Activated naive CD8-positive, alpha-beta T cell treated with anti-CD3 and anti-CD28 coated beads, Interleukin-2, amount 10 ng/mL, durations not matched to agents 7 days and 5 days (primary cell): ENCODE measurements around the gene THSD4. TPM values are rescaled to one million over a fixed set of nuclear protein-coding genes. Genes with fewer than 3 reads are reported as not detected.
"Not testable (repeated sequence)": the region's sequence is repeated elsewhere in the genome, so short reads cannot be mapped to it uniquely, and the experiment has no call there.

Source experiments
- ATAC-seq: fragments of 150-1000 bp; cut with Tn5 transposase; one replicate; pipeline ENCODE4 v1.10.0; 2021; ENCODE audit warnings: low read depth, moderate library complexity
- POLR2A ChIA-PET: fragments of 350-600 bp; sonication (Branson Sonifier 250); formaldehyde crosslinking; loops from one replicate; lab custom pipeline; 2021; ENCODE audit warnings: antibody characterized with exemption; lab: Charles Lee
- DNase-seq: peaks from one replicate; pipeline ENCODE4 v3.0.0; 2021
- H3K27ac Mint-ChIP-seq: one replicate; pipeline ENCODE4 v1.8.0; 2022; ENCODE audit warnings: mild to moderate bottlenecking, mixed read lengths
- H3K27me3 Mint-ChIP-seq: one replicate; pipeline ENCODE4 v1.8.0; 2022; ENCODE audit warnings: mild to moderate bottlenecking, moderate library complexity, mixed read lengths
- H3K36me3 Mint-ChIP-seq: one replicate; pipeline ENCODE4 v1.8.0; 2021; ENCODE audit warnings: mild to moderate bottlenecking, mixed read lengths
- H3K4me1 Mint-ChIP-seq: one replicate; pipeline ENCODE4 v1.8.0; 2021; ENCODE audit warnings: mixed read lengths
- H3K4me3 Mint-ChIP-seq: one replicate; pipeline ENCODE4 v1.8.0; 2022; ENCODE audit warnings: mild to moderate bottlenecking, moderate library complexity, mixed read lengths
- H3K9me3 Mint-ChIP-seq: one replicate; pipeline ENCODE4 v1.8.0; 2021; ENCODE audit warnings: mixed read lengths
- total RNA-seq, 2 experiments: library from RNA; stranded (reverse); gene quantifications; one replicate each; pipeline ENCODE4 v1.2.3, GENCODE V29; 2021

THSD4 gene
- total RNA-seq, 2 experiments from 2014 or later = not detected

- Mint-ChIP-seq H3K4me1 (no peaks in the 10 kb centered on the region), H3K36me3 (no peaks in the 10 kb centered on the region), H3K27ac (no peak overlapping the region), H3K9me3 (no peaks in the 10 kb centered on the region), H3K27me3 (no peaks in the 10 kb centered on the region), H3K4me3 (no peak overlapping the region)
- no peak for ATAC-seq
- no peak for DNase-seq
- POLR2A ChIA-PET = no interaction called here
Observed at GRCh38 chr15:71202712-71203111, 87.4 kb downstream of the THSD4 start.

GRCh38 chr15:71203586-71204474, 88.6 kb downstream of the THSD4 start:
- Mint-ChIP-seq H3K4me3 (no peak overlapping the region), H3K27me3 (no peaks in the 10 kb centered on the region), H3K36me3 (no peaks in the 10 kb centered on the region), H3K27ac (no peak overlapping the region), H3K4me1 (no peaks in the 10 kb centered on the region), H3K9me3 (no peaks in the 10 kb centered on the region)
- POLR2A ChIA-PET = no interaction called here
- DNase-seq = no peak
- no peak for ATAC-seq

- no peak overlapping the region for H3K4me3 Mint-ChIP-seq
- no peak for DNase-seq
- no peaks in the 10 kb centered on the region for H3K4me1 Mint-ChIP-seq
- no peaks in the 10 kb centered on the region for H3K36me3 Mint-ChIP-seq
- H3K27me3 Mint-ChIP-seq = no peaks in the 10 kb centered on the region
- no peak for ATAC-seq
- POLR2A ChIA-PET = no interaction called here
- H3K9me3 Mint-ChIP-seq = no peaks in the 10 kb centered on the region
- no peak overlapping the region for H3K27ac Mint-ChIP-seq
Observed at GRCh38 chr15:71207141-71207540, 91.9 kb downstream of the THSD4 start.

DNA sequence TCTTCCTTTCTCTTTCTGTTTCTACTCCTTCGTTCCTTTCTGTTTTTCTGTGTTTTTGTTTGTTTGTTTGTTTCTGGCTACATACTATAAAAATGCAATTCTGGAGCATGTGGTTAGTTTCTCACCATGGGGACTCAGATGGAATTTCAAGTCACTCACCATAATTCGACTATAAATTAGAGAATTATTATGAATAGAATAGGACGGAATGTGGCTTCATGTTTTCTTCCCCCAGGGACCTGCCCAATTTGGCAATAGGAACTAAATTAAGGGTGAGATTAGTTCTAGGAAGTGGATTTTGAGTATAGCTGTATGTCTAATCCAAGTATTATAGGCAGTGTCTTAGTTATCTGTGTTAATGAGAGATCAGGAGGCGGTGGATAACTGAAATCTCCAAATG, 96.9 kb downstream of the THSD4 start:
- POLR2A ChIA-PET = no interaction called here
- no peaks in the 10 kb centered on the region for H3K9me3 Mint-ChIP-seq
- no peak for ATAC-seq
- no peak for DNase-seq
- H3K36me3 Mint-ChIP-seq = no peaks in the 10 kb centered on the region
- peaks cover 5% of the 10 kb centered on the region for H3K27me3 Mint-ChIP-seq
- no peak overlapping the region for H3K27ac Mint-ChIP-seq
- H3K4me3 Mint-ChIP-seq = no peak overlapping the region
- H3K4me1 Mint-ChIP-seq = no peaks in the 10 kb centered on the region

DNA sequence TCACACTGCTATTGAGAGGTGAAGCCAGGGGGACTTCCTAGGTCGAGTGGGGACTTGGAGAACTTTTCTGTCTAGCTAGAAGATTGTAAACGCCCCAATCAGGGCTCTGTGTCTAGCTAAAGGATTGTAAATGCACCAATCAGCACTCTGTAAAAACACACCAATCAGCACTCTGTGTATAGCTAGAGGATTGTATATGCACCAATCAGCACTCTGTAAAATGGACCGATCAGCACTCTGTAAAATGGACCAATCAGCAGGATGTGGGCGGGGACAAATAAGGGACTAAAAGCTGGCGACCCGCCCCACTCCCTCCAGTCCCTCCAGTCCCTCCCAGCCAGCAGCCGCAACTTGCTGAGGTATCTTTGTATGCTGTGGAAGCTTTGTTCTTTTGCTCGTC, 98.7 kb downstream of the THSD4 start:
- ATAC-seq, POLR2A ChIA-PET, H3K9me3 Mint-ChIP-seq, H3K36me3 Mint-ChIP-seq, H3K4me1 Mint-ChIP-seq, H3K27ac Mint-ChIP-seq, DNase-seq, H3K4me3 Mint-ChIP-seq, H3K27me3 Mint-ChIP-seq: not testable (repeated sequence)

- DNase-seq (no peak), ATAC-seq (no peak)
- Mint-ChIP-seq H3K27me3 (peaks cover 5% of the 10 kb centered on the region), H3K27ac (no peak overlapping the region), H3K4me3 (no peak overlapping the region), H3K4me1 (no peaks in the 10 kb centered on the region), H3K9me3 (no peaks in the 10 kb centered on the region), H3K36me3 (no peaks in the 10 kb centered on the region)
- POLR2A ChIA-PET = no interaction called here
Observed at GRCh38 chr15:71215126-71215894, 100.0 kb downstream of the THSD4 start.

DNA sequence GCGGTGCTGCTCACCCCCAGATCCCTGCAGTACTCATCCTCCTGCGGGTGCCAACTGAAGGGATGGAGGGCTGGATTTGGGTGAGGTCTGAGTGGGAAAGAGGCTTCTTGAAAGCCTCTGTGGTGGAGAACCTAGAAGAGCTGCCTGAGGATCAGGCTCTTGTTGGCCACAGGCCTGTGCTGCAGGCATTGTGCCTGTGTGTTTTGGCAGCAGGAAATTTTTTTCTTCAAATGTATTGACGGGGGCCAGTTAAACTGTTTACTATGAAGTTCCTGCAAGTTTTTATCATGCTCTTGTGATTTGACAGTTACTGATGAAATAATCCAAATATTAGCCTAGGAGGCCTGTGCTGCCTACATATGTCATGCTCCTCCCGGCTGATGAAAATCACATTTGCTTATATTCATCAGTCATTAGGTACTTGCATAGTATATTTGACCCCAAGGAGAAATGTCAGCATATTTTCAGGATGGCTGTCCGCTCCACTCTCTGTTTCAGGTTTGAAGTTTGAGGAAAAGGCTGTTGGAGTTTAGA, 103.1 kb downstream of the THSD4 start:
- H3K27me3 Mint-ChIP-seq = peaks cover 5% of the 10 kb centered on the region
- no peak overlapping the region for H3K27ac Mint-ChIP-seq
- no peaks in the 10 kb centered on the region for H3K36me3 Mint-ChIP-seq
- no peak overlapping the region for H3K4me3 Mint-ChIP-seq
- ATAC-seq (no peak), DNase-seq (no peak)
- H3K9me3 Mint-ChIP-seq = no peaks in the 10 kb centered on the region
- POLR2A ChIA-PET = no interaction called here
- no peaks in the 10 kb centered on the region for H3K4me1 Mint-ChIP-seq

- no peak overlapping the region for H3K27ac Mint-ChIP-seq
- no peak overlapping the region for H3K4me3 Mint-ChIP-seq
- no peaks in the 10 kb centered on the region for H3K9me3 Mint-ChIP-seq
- ATAC-seq = no peak
- H3K4me1 Mint-ChIP-seq = no peaks in the 10 kb centered on the region
- H3K27me3 Mint-ChIP-seq = peaks cover 10% of the 10 kb centered on the region
- DNase-seq = no peak
- no peaks in the 10 kb centered on the region for H3K36me3 Mint-ChIP-seq
- POLR2A ChIA-PET = no interaction called here
Observed at GRCh38 chr15:71219101-71219500, 103.8 kb downstream of the THSD4 start.

GRCh38 chr15:71219645-71220044, 104.4 kb downstream of the THSD4 start:
- POLR2A ChIA-PET = no interaction called here

GRCh38 chr15:71220828-71221227, 105.6 kb downstream of the THSD4 start:
- Mint-ChIP-seq H3K4me1 (no peaks in the 10 kb centered on the region), H3K27ac (no peak overlapping the region), H3K36me3 (no peaks in the 10 kb centered on the region), H3K4me3 (no peak overlapping the region), H3K27me3 (peaks cover 5% of the 10 kb centered on the region), H3K9me3 (no peaks in the 10 kb centered on the region)
- DNase-seq (no peak), ATAC-seq (no peak)
- POLR2A ChIA-PET = no interaction called here

More at GRCh38 chr15:71219645-71220044, 104.4 kb downstream of the THSD4 start:
- Mint-ChIP-seq H3K27me3 (peaks cover 10% of the 10 kb centered on the region), H3K9me3 (no peaks in the 10 kb centered on the region), H3K36me3 (no peaks in the 10 kb centered on the region), H3K27ac (no peak overlapping the region), H3K4me3 (no peak overlapping the region), H3K4me1 (no peaks in the 10 kb centered on the region)
- DNase-seq (no peak), ATAC-seq (no peak)

GRCh38 chr15:71221417-71221816, 106.1 kb downstream of the THSD4 start:
- no peak overlapping the region for H3K27ac Mint-ChIP-seq
- H3K9me3 Mint-ChIP-seq = no peaks in the 10 kb centered on the region
- ATAC-seq = no peak
- H3K4me1 Mint-ChIP-seq = no peaks in the 10 kb centered on the region
- peaks cover 5% of the 10 kb centered on the region for H3K27me3 Mint-ChIP-seq
- POLR2A ChIA-PET = no interaction called here
- H3K36me3 Mint-ChIP-seq = no peaks in the 10 kb centered on the region
- H3K4me3 Mint-ChIP-seq = no peak overlapping the region
- no peak for DNase-seq

DNA sequence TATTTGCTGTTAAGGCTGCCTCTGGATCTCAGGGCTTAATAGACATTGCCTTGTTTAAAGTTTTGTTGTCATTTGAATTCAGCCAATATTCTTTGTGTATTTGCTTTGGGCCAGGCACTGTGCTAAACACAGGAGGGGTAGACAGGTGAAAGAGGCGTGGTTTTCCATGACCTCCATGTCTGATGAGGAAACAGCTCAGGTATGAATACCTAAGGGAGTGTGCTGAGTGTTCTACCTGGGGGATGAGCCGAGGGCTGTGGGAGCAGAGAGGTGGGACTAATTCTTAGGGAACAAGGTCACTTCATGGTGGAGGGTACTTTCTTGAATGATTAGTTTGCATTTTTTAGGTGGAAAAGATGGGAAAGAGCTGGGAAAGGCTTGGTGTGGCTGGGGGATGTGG, 108.2 kb downstream of the THSD4 start:
- POLR2A ChIA-PET = no interaction called here
- Mint-ChIP-seq H3K27ac (no peak overlapping the region), H3K36me3 (no peaks in the 10 kb centered on the region), H3K4me1 (no peaks in the 10 kb centered on the region), H3K9me3 (no peaks in the 10 kb centered on the region), H3K27me3 (peaks cover 5% of the 10 kb centered on the region), H3K4me3 (no peak overlapping the region)
- ATAC-seq = no peak
- DNase-seq = no peak

- H3K36me3 Mint-ChIP-seq = no peaks in the 10 kb centered on the region
- ATAC-seq = no peak
- no peak for DNase-seq
- H3K4me3 Mint-ChIP-seq = no peak overlapping the region
- H3K4me1 Mint-ChIP-seq = no peaks in the 10 kb centered on the region
- no peaks in the 10 kb centered on the region for H3K9me3 Mint-ChIP-seq
- H3K27me3 Mint-ChIP-seq = peaks cover 5% of the 10 kb centered on the region
- no peak overlapping the region for H3K27ac Mint-ChIP-seq
- POLR2A ChIA-PET = no interaction called here
Observed at GRCh38 chr15:71224024-71224423, 108.8 kb downstream of the THSD4 start.

GRCh38 chr15:71225851-71226250, 110.6 kb downstream of the THSD4 start:
- no peak for ATAC-seq
- Mint-ChIP-seq H3K36me3 (no peaks in the 10 kb centered on the region), H3K27me3 (peaks cover 5% of the 10 kb centered on the region), H3K4me1 (no peaks in the 10 kb centered on the region), H3K9me3 (no peaks in the 10 kb centered on the region), H3K27ac (no peak overlapping the region), H3K4me3 (no peak overlapping the region)
- DNase-seq = no peak
- POLR2A ChIA-PET = no interaction called here
